ENCODE results near the gene RPL29. TPM values are rescaled to one million over a fixed set of nuclear protein-coding genes. Genes with fewer than 3 reads are reported as not detected.
"Not testable (repeated sequence)": the region's sequence is repeated elsewhere in the genome, so short reads cannot be mapped to it uniquely, and the experiment has no call there.

The RPL29 gene
- total and polyA plus RNA-seq, 2 donors: 623 to 1,824 TPM

- DNase-seq (ENCODE audit: extremely low spot score): no peak
- Histone ChIP-seq H3K27ac (ENCODE audit: low read depth) (no peak overlapping the region), H3K4me1 (ENCODE audit: insufficient read depth) (peaks cover 2% of the 10 kb centered on the region), H3K4me3 (ENCODE audit: low read depth, low read length) (no peak overlapping the region), H3K36me3 (ENCODE audit: insufficient read depth) (peaks cover 3% of the 10 kb centered on the region)
- 85% methylated on average over 3 of the region's 3 CpGs for WGBS
Measured at GRCh38 chr3:51992017-51992682, 3.5 kb downstream of the RPL29 start.

- not testable (repeated sequence) for H3K36me3 ChIP-seq (ENCODE audit: insufficient read depth); H3K4me3 ChIP-seq (ENCODE audit: low read depth, low read length); DNase-seq (ENCODE audit: extremely low spot score); H3K27ac ChIP-seq (ENCODE audit: low read depth); H3K4me1 ChIP-seq (ENCODE audit: insufficient read depth)
- WGBS: 69% methylated on average over 38 of the region's 38 CpGs
Measured at GRCh38 chr3:51990501-51990971, 5.2 kb downstream of the RPL29 start.

DNA sequence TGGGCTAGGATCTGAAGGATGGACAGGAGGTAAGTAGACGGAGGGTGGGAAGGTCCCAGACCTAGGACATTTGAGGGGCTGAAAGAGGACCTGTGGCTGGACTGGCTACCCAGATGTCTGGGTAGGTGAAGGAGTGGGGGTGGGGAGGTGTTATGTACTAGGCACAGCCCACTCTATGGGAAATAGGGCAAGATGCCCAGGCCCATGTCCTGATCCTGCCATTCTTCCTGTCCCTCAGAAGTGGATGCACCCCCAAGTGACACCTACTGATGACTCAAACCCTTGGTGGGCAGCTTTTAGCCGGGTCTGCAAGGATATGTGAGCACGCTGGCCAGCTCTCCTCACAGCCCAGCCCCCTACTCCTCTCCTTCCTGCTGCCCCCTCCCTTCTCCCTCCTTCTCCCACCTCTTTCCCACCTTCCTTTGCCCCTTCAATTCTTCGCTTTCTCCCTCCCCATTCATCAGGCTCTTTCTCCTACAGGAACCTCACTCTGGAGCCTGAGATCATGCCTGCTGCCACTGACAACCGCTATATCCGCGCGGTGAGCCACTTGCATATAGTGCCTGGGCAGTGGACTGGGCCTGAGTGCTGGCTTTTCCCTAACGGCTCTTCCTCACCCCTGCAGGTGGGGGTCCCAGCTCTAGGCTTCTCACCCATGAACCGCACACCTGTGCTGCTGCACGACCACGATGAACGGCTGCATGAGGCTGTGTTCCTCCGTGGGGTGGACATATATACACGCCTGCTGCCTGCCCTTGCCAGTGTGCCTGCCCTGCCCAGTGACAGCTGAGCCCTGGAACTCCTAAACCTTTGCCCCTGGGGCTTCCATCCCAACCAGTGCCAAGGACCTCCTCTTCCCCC, 7.2 kb downstream of the RPL29 start:
- Histone ChIP-seq H3K36me3 (ENCODE audit: insufficient read depth) (no peaks in the 10 kb centered on the region), H3K4me1 (ENCODE audit: insufficient read depth) (peaks cover 2% of the 10 kb centered on the region), H3K4me3 (ENCODE audit: low read depth, low read length) (no peak overlapping the region), H3K27ac (ENCODE audit: low read depth) (no peak overlapping the region)
- WGBS: 79% methylated on average over 15 of the region's 15 CpGs
- DNase-seq (ENCODE audit: extremely low spot score): no peak

- Histone ChIP-seq H3K27ac (ENCODE audit: low read depth) (no peak overlapping the region), H3K4me1 (ENCODE audit: insufficient read depth) (no peaks in the 10 kb centered on the region)
- no peak for DNase-seq (ENCODE audit: extremely low spot score)
Measured at GRCh38 chr3:51987568-51987967, 8.1 kb downstream of the RPL29 start.

GRCh38 chr3:51986010-51986947, 9.4 kb downstream of the RPL29 start:
- no peak overlapping the region for H3K4me3 ChIP-seq (ENCODE audit: low read depth, low read length)
- no peaks in the 10 kb centered on the region for H3K36me3 ChIP-seq (ENCODE audit: insufficient read depth)
- DNase-seq (ENCODE audit: extremely low spot score): no peak
- no peaks in the 10 kb centered on the region for H3K4me1 ChIP-seq (ENCODE audit: insufficient read depth)
- WGBS: 78% methylated on average over 12 of the region's 12 CpGs
- H3K27ac ChIP-seq (ENCODE audit: low read depth): no peak overlapping the region

More at GRCh38 chr3:51987568-51987967, 8.1 kb downstream of the RPL29 start:
- Histone ChIP-seq H3K36me3 (ENCODE audit: insufficient read depth) (no peaks in the 10 kb centered on the region), H3K4me3 (ENCODE audit: low read depth, low read length) (no peak overlapping the region)
- 88% methylated on average over 7 of the region's 7 CpGs for WGBS

DNA sequence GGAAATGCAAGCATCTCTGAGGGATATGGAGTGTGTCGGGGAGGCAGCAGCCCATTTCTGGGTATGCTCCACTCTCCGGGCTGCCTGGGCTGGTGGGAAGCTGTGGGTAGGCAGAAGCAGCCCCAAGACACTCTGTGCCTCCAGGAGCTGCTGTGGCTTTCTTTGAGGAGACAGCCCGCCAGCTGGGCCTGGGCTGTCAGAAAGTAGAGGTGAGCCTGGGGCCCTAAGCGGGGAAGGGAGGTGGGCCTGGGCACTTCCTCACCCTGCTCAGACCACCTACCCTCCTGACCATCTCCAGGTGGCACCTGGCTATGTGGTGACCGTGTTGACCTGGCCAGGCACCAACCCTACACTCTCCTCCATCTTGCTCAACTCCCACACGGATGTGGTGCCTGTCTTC, 10.6 kb downstream of the RPL29 start:
- H3K4me3 ChIP-seq (ENCODE audit: low read depth, low read length): no peak overlapping the region
- H3K27ac ChIP-seq (ENCODE audit: low read depth): no peak overlapping the region
- H3K4me1 ChIP-seq (ENCODE audit: insufficient read depth): no peaks in the 10 kb centered on the region
- WGBS: 82% methylated on average over 6 of the region's 6 CpGs
- no peaks in the 10 kb centered on the region for H3K36me3 ChIP-seq (ENCODE audit: insufficient read depth)
- no peak for DNase-seq (ENCODE audit: extremely low spot score)

DNA sequence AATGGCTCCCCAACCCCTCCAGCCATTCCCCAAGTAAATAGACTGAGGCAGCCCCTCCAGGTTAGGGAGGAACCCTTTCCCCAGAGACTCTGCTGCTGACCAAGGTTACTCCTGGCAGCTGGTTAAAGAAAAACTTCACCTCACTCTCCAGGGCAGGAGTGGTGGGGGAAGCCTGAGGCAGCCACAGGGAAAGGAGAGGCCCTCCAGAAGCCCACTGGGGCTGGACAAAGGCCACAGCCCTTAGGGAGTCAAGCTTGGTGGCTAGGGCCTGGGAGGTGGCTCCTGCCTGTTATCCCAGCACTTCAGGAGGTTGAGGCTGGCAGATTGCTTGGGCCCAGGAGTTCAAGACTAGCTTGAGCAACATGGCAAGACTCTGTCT, 11.4 kb downstream of the RPL29 start:
- no peak for DNase-seq (ENCODE audit: extremely low spot score)
- H3K27ac ChIP-seq (ENCODE audit: low read depth): peak overlapping the region; percentile 97
- no peaks in the 10 kb centered on the region for H3K4me1 ChIP-seq (ENCODE audit: insufficient read depth)
- H3K4me3 ChIP-seq (ENCODE audit: low read depth, low read length): no peak overlapping the region
- H3K36me3 ChIP-seq (ENCODE audit: insufficient read depth): no peaks in the 10 kb centered on the region

GRCh38 chr3:51983578-51984268, 12.0 kb downstream of the RPL29 start:
- no peak for DNase-seq (ENCODE audit: extremely low spot score)
- peak overlapping the region; percentile 97 for H3K27ac ChIP-seq (ENCODE audit: low read depth)
- H3K4me1 ChIP-seq (ENCODE audit: insufficient read depth): no peaks in the 10 kb centered on the region
- peak overlapping the region; percentile 42 for H3K4me3 ChIP-seq (ENCODE audit: low read depth, low read length)
- no peaks in the 10 kb centered on the region for H3K36me3 ChIP-seq (ENCODE audit: insufficient read depth)
- WGBS: 68% methylated on average over 22 of the region's 22 CpGs

DNA sequence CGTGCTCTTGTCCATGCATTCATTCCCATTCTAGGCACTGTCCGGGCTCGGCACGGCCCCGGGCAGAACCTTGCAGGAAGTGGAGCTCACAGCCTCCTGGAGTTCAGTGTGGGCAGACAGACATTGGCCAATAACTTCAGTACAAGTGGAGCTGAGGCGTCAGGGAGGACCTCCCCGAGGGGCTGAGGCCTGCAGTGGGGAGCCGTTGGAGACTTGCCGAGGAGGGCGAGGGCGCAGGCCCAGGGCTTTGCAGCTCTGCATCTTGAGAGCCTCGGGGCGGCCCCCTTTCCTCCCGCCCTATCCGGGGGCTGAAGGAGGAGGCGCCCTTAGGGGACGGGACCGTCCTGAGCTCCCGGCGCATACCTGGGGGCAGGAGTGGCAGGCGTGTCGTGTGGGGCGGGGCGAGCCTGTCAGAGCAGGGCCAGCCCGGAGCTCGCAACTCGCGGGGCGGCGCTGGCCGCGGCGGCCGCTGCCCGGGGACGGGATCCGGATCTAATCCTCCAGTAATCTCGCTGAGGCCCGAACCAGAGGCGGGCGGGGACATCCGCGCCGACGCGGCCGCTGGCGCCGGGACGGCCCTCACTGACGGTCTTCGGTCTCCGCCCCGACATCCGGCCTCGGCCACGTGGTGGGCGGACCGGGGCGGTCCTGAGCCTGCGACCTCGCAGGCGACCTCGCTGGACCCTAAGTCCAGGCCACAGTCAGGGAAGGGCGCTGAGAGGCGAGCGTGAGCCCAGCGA, 12.7 kb downstream of the RPL29 start, which contains the start of gene ACY1:
Gene ACY1 (plus strand): TSS at position 698 of the 740 bp plus-strand sequence. CDS start 530 bp downstream, outside the sequence.
- no peak for DNase-seq (ENCODE audit: extremely low spot score)
- WGBS: under 1% methylated on average over 68 of the region's 68 CpGs

DNA sequence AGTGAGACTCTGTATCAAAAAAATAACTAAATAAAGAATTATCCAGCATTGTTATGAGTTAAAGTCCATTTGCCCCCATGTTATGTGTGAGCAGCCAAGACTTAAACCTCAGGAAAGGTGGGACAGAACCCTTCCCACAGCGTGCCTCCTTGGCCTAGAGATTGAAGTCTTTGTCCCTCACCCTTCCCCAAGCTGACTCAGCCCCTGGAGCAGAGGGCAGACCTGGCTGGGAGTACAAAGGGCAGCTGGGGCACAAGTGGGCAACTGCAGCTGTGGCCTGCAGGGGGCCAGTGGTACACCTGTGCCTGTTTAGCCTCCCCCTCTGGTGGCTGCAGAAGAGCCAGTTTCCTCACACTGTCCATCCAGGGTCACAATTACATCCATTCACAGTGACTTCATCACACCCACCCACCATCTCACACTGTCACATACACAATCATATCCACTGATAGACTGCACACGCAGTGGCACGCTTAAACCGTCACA, 13.3 kb downstream of the RPL29 start:
- Histone ChIP-seq H3K4me1 (ENCODE audit: insufficient read depth) (no peaks in the 10 kb centered on the region), H3K36me3 (ENCODE audit: insufficient read depth) (no peaks in the 10 kb centered on the region), H3K4me3 (ENCODE audit: low read depth, low read length) (peak overlapping the region; percentile 42), H3K27ac (ENCODE audit: low read depth) (peak overlapping the region; percentile 97)
- 9% methylated on average over 4 of the region's 4 CpGs for WGBS
- DNase-seq (ENCODE audit: extremely low spot score): no peak

More for the DNA sequence above, 12.7 kb downstream of the RPL29 start, which contains the start of gene ACY1:
- no peaks in the 10 kb centered on the region for H3K36me3 ChIP-seq (ENCODE audit: insufficient read depth)
- H3K27ac ChIP-seq (ENCODE audit: low read depth): peak within 1 kb of the TSS; percentile 97
- peak within 1 kb of the TSS; percentile 42 for H3K4me3 ChIP-seq (ENCODE audit: low read depth, low read length)
- H3K4me1 ChIP-seq (ENCODE audit: insufficient read depth): no peaks in the 10 kb centered on the region

- Histone ChIP-seq H3K27ac (ENCODE audit: low read depth) (no peak overlapping the region), H3K36me3 (ENCODE audit: insufficient read depth) (no peaks in the 10 kb centered on the region)
Measured at GRCh38 chr3:51980253-51980652, 15.4 kb downstream of the RPL29 start.

DNA sequence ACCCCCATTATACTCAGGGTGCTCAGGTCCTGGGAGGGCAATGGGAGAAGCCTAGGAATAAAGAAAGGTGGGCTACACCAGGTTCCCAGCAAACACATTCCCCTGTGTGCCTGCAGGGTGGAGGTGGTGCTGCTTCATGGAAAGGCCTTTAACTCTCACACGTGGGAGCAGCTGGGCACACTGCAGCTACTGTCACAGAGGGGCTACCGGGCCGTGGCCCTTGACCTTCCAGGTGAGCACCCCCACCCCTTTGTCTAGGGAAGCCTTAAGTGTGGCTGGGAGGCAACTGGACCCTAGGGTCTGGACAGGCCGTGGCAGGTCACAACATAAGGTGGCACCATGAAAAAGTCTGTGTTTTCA, 17.6 kb downstream of the RPL29 start:
- WGBS: 78% methylated on average over 4 of the region's 4 CpGs
- Histone ChIP-seq H3K36me3 (ENCODE audit: insufficient read depth) (no peaks in the 10 kb centered on the region), H3K4me3 (ENCODE audit: low read depth, low read length) (no peak overlapping the region), H3K27ac (ENCODE audit: low read depth) (no peak overlapping the region), H3K4me1 (ENCODE audit: insufficient read depth) (no peaks in the 10 kb centered on the region)
- no peak for DNase-seq (ENCODE audit: extremely low spot score)

More at GRCh38 chr3:51980253-51980652, 15.4 kb downstream of the RPL29 start:
- WGBS: 96% methylated on average over 10 of the region's 10 CpGs
- no peak for DNase-seq (ENCODE audit: extremely low spot score)
- H3K4me3 ChIP-seq (ENCODE audit: low read depth, low read length): no peak overlapping the region
- H3K4me1 ChIP-seq (ENCODE audit: insufficient read depth): no peaks in the 10 kb centered on the region
